H1 (cell line): ENCODE data around the gene PPP1R17. TPM values are rescaled to one million over a fixed set of nuclear protein-coding genes. Genes with fewer than 3 reads are reported as not detected.
A peak's percentile ranks its signal among the peaks of the same experiment; 100 is the strongest.

Source experiments
- CTCF ChIA-PET: fragments of 300-600 bp; sonication (Branson Sonifier 250); formaldehyde crosslinking; loops from one replicate; lab custom pipeline; 2021; ENCODE audit not compliant: partially characterized antibody; lab: Charles Lee
- POLR2A ChIA-PET: fragments of 300-600 bp; sonication (Branson Sonifier 250); formaldehyde crosslinking; loops from one replicate; lab custom pipeline; 2021; ENCODE audit warnings: inconsistent platforms; ENCODE audit not compliant: partially characterized antibody; lab: Charles Lee
- DNase-seq, 2 experiments: peaks; one replicate each; pipeline versions ENCODE4 v3.0.0 to v3.0.0-alpha.2; 2010 to 2022; ENCODE audit warnings: low spot score in 2 of 2, low read depth in 1 of 2, mixed read lengths in 1 of 2
- FAIRE-seq: peaks from 2 replicates; lab custom pipeline; 2011; peaks lifted over from hg19 to GRCh38; lab: Jason Lieb, UNC
- H2AFZ ChIP-seq: 2 replicates; pipeline ENCODE4 v1.8.1; 2012; ENCODE audit warnings: low read length, inconsistent platforms
- H2AK5ac ChIP-seq: 2 replicates; pipeline ENCODE4 v1.6.1; 2013; ENCODE audit warnings: low read depth, low read length
- H2BK120ac ChIP-seq: replicated peaks from 2 replicates; pipeline ENCODE3; 2013; ENCODE audit warnings: low read depth, low read length, inconsistent platforms
- H2BK12ac ChIP-seq: 2 replicates; pipeline ENCODE4 v1.6.1; 2013; ENCODE audit warnings: low read depth, low read length
- H2BK15ac ChIP-seq: 2 replicates; pipeline ENCODE4 v1.6.1; 2013; ENCODE audit warnings: low read length
- H2BK20ac ChIP-seq: 2 replicates; pipeline ENCODE4 v1.6.1; 2013; ENCODE audit warnings: low read length
- H2BK5ac ChIP-seq: 2 replicates; pipeline ENCODE4 v1.6.1; 2013; ENCODE audit warnings: low read depth, low read length
- H3K14ac ChIP-seq: 2 replicates; pipeline ENCODE4 v1.6.1; 2013; ENCODE audit warnings: inconsistent platforms; ENCODE audit not compliant: insufficient read length
- H3K18ac ChIP-seq: 2 replicates; pipeline ENCODE4 v1.6.1; 2013; ENCODE audit warnings: low read length; ENCODE audit errors: extremely low read depth
- H3K23ac ChIP-seq: 2 replicates; pipeline ENCODE4 v1.6.1; 2013; ENCODE audit warnings: inconsistent platforms; ENCODE audit not compliant: insufficient read length
- H3K23me2 ChIP-seq: 2 replicates; pipeline ENCODE4 v1.6.1; 2013; ENCODE audit warnings: low read depth, low read length
- H3K27ac ChIP-seq: 2 replicates; pipeline ENCODE4 v1.6.1; 2011; ENCODE audit warnings: low read depth, low read length, inconsistent platforms
- H3K27me3 ChIP-seq, 4 experiments: replicated peaks in 1 of 4; 1 replicate in 1 of 4; 2 replicates in 3 of 4; pipeline versions ENCODE4 v1.6.1 to v1.8.1; 2011 to 2013; ENCODE audit warnings: low read length in 3 of 4, mild to moderate bottlenecking in 3 of 4, inconsistent platforms in 2 of 4, mixed read lengths in 2 of 4, moderate library complexity in 1 of 4; ENCODE audit not compliant: control insufficient read depth in 3 of 4, insufficient read depth in 3 of 4; ENCODE audit errors: extremely low read depth in 1 of 4
- H3K36me3 ChIP-seq, 4 experiments: 2 replicates each; pipeline versions ENCODE4 v1.6.1 to v1.8.1; 2011 to 2013; ENCODE audit warnings: mild to moderate bottlenecking in 4 of 4, low read length in 3 of 4, moderate library complexity in 2 of 4, control low read depth in 1 of 4, inconsistent platforms in 1 of 4; ENCODE audit not compliant: insufficient read depth in 4 of 4, control insufficient read depth in 2 of 4
- H3K4ac ChIP-seq: replicated peaks from 2 replicates; pipeline ENCODE3; 2013; ENCODE audit warnings: low read length, low read depth, mixed read lengths, inconsistent platforms; ENCODE audit not compliant: insufficient read length
- H3K4me1 ChIP-seq, 4 experiments: replicated peaks in 1 of 4; 1 replicate in 1 of 4; 2 replicates in 3 of 4; pipeline versions ENCODE4 v1.6.1 to v1.8.1; 2011 to 2013; ENCODE audit warnings: low read length in 3 of 4, inconsistent platforms in 2 of 4, mixed read lengths in 1 of 4; ENCODE audit not compliant: insufficient read depth in 4 of 4, control insufficient read depth in 3 of 4
- H3K4me2 ChIP-seq, 2 experiments: 2 replicates each; pipeline versions ENCODE4 v1.6.1 to v1.8.1; 2011 to 2013; ENCODE audit warnings: low read depth in 2 of 2, low read length in 2 of 2, control low read depth in 1 of 2, inconsistent platforms in 1 of 2, mild to moderate bottlenecking in 1 of 2; ENCODE audit not compliant: insufficient read depth in 1 of 2
- H3K4me3 ChIP-seq, 4 experiments: fragments of 200-600, 300-600 bp in 1 of 4; sonication (generic), shearing (Covaris generic), sonication (Bioruptor Twin) in 1 of 4; 2 replicates each; pipeline versions ENCODE4 v1.5.1 to v1.8.1; 2011 to 2016; ENCODE audit warnings: low read length in 4 of 4, low read depth in 3 of 4, control low read depth in 2 of 4, inconsistent platforms in 2 of 4, mild to moderate bottlenecking in 2 of 4, mixed read lengths in 1 of 4, moderate library complexity in 1 of 4; ENCODE audit not compliant: insufficient read depth in 2 of 4; ENCODE audit errors: extremely low read depth in 1 of 4
- H3K56ac ChIP-seq: replicated peaks from 2 replicates; pipeline ENCODE3; 2013; ENCODE audit warnings: low read depth, mild to moderate bottlenecking, mixed read lengths, low read length, inconsistent platforms; ENCODE audit not compliant: insufficient read length
- H3K79me1 ChIP-seq: 2 replicates; pipeline ENCODE4 v1.6.1; 2013; ENCODE audit warnings: low read depth, low read length, control low read depth
- H3K79me2 ChIP-seq, 2 experiments: 2 replicates each; pipeline versions ENCODE4 v1.6.1 to v1.8.1; 2012 to 2013; ENCODE audit warnings: low read length in 2 of 2, mild to moderate bottlenecking in 2 of 2, inconsistent platforms in 1 of 2; ENCODE audit not compliant: insufficient read depth in 2 of 2, control insufficient read depth in 1 of 2
- H3K9ac ChIP-seq, 4 experiments: replicated peaks in 1 of 4; 1 replicate in 1 of 4; 2 replicates in 3 of 4; pipeline versions ENCODE4 v1.6.1 to v1.8.1; 2011 to 2013; ENCODE audit warnings: low read depth in 3 of 4, low read length in 3 of 4, control low read depth in 2 of 4, mild to moderate bottlenecking in 2 of 4, moderate library complexity in 2 of 4, inconsistent platforms in 1 of 4; ENCODE audit errors: extremely low read depth in 1 of 4
- H3K9me3 ChIP-seq, 2 experiments: 2 replicates each; pipeline versions ENCODE4 v1.6.1 to v1.8.1; 2012 to 2013; ENCODE audit warnings: mild to moderate bottlenecking in 2 of 2, moderate library complexity in 2 of 2, control low read depth in 1 of 2, inconsistent platforms in 1 of 2, low read depth in 1 of 2, low read length in 1 of 2, mixed read lengths in 1 of 2; ENCODE audit not compliant: insufficient read depth in 2 of 2
- H4K20me1 ChIP-seq, 2 experiments: replicated peaks in 1 of 2; 2 replicates each; pipeline versions ENCODE3 to v1.8.1; 2011 to 2013; ENCODE audit warnings: inconsistent platforms in 2 of 2, low read length in 2 of 2, mild to moderate bottlenecking in 1 of 2; ENCODE audit not compliant: insufficient read depth in 2 of 2, control insufficient read depth in 1 of 2
- H4K5ac ChIP-seq: 2 replicates; pipeline ENCODE4 v1.6.1; 2013; ENCODE audit warnings: low read length, low read depth, mixed read lengths, inconsistent platforms; ENCODE audit not compliant: insufficient read length
- H4K8ac ChIP-seq: 2 replicates; pipeline ENCODE4 v1.8.0; 2013; ENCODE audit warnings: mild to moderate bottlenecking, moderate library complexity, low read length, inconsistent platforms; ENCODE audit not compliant: insufficient read depth; ENCODE audit errors: extremely low read depth
- H4K91ac ChIP-seq: replicated peaks from 2 replicates; pipeline ENCODE3; 2013; ENCODE audit warnings: low read length, mixed read lengths, inconsistent platforms; ENCODE audit not compliant: insufficient read length
- CEBPB ChIP-seq: IDR thresholded peaks from 2 replicates; pipeline ENCODE4 v1.6.1; 2012; ENCODE audit warnings: low read depth, low read length
- POLR2AphosphoS5 ChIP-seq: IDR thresholded peaks from 2 replicates; pipeline ENCODE4 v1.6.1; 2011; ENCODE audit warnings: low read depth, low read length
- RBBP5 ChIP-seq: IDR thresholded peaks from 2 replicates; pipeline ENCODE4 v1.7.1; 2012; ENCODE audit warnings: low read depth, mild to moderate bottlenecking, inconsistent platforms, low read length, moderate library complexity, borderline replicate concordance
- WGBS, 2 experiments: shearing (Covaris generic) in 1 of 2; methylation state at CpG; one replicate each; pipeline versions ENCODE4 v1.1.6 to v1.1.7; 2013 to 2015; ENCODE audit warnings: low lambda C conversion rate in 2 of 2, mixed read lengths in 2 of 2, inconsistent platforms in 1 of 2, low coverage in 1 of 2, missing lambda C conversion rate in 1 of 2; ENCODE audit not compliant: insufficient replicate concordance in 2 of 2, insufficient coverage in 1 of 2, insufficient read length in 1 of 2; ENCODE audit errors: extremely low coverage in 1 of 2, missing lambda C conversion rate in 1 of 2; 5-methylcytosine and 5-hydroxymethylcytosine counted together
- polyA plus RNA-seq, 7 experiments: library from polyadenylated mRNA; depleted of rRNA in 3 of 7; stranded (reverse) in 5 of 7; unstranded in 2 of 7; fragments of >200 nt in 5 of 7; fragments of 200-250 nt in 2 of 7; gene quantifications; 1 replicate in 5 of 7; 2 replicates in 1 of 7; 4 replicates in 1 of 7; pipeline versions ENCODE4 v1.2.1 to v1.2.3, GENCODE V29; 2011 to 2013; ENCODE audit warnings: missing spikeins in 2 of 7, mixed read lengths in 2 of 7
- total RNA-seq: library from RNA; stranded (reverse); fragmentation: NEBNext Ultra II Directional; extraction: Animal tissue kit (Norgen Biotek cat#: 25700); gene quantifications from 2 replicates; pipeline ENCODE4 v1.2.1, GENCODE V29; 2021

Gene PPP1R17
- total and polyA plus RNA-seq, 2 of the 8 experiments (the other 6 are each of a cell fraction or from before 2014, with no cell fraction given), result 1.5 to 2.5 TPM

DNA sequence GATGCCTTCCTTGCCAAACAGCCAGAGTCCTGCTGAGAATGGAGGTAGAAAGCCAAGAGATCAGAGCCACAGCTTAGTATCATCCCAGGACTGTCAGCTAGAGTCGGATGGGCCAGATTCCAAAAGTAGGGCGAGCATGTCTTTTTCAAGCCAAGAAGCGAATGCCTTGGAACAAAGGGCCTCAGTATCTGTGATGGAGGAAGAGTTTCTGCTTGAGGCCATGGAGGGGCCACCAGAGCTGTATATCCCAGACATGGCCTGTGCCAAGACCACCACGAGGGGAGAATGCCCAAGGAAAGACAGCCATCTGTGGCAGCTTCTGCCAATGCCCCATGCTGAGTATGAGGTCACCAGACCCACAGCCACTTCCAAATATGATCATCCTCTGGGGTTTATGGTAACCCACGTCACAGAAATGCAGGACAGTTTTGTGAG lies 44.3 kb upstream of the PPP1R17 start:
- Histone ChIP-seq H3K36me3 (no peaks in the 10 kb centered on the region), H4K91ac (no peak overlapping the region), H2BK120ac (no peak overlapping the region), H2AFZ (no peak overlapping the region), H3K23me2 (no peaks in the 10 kb centered on the region), H2BK5ac (no peak overlapping the region), H3K56ac (no peak overlapping the region), H3K4me1 (peaks cover 0 to 4% (median 1%) of the 10 kb centered on the region in 4 experiments; a peak in 3 of 7 replicates), H3K79me2 (no peaks in the 10 kb centered on the region), H3K4ac (no peak overlapping the region), H2AK5ac (0 out of 2 replicates have a peak overlapping the region, but pooled peaks have one; percentile 66), H2BK15ac (no peak overlapping the region), H3K14ac (no peak overlapping the region), H3K18ac (peak overlapping the region; percentile 38; the same call in 1 of the 2 replicates), H3K9ac (no peak overlapping the region), H3K4me3 (no peak overlapping the region), H3K4me2 (no peak overlapping the region), H4K20me1 (no peaks in the 10 kb centered on the region), H4K5ac (no peak overlapping the region), H3K79me1 (no peaks in the 10 kb centered on the region), H2BK20ac (no peak overlapping the region), H3K27ac (no peak overlapping the region), H3K23ac (no peak overlapping the region), H3K9me3 (no peaks in the 10 kb centered on the region; a peak in 1 of 4 replicates), H4K8ac (no peak overlapping the region), H3K27me3 (no peaks in the 10 kb centered on the region), H2BK12ac (no peak overlapping the region)
- no peak for TF ChIP-seq RBBP5
- no peak for TF ChIP-seq CEBPB
- no peak for TF ChIP-seq POLR2AphosphoS5
- DNase-seq, result no peak
- CTCF ChIA-PET, result interaction anchor here (0.8 to 3.9 kb wide), 7 partner anchors 10 to 508 kb away, joined by 3 to 15 read pairs (median 4); no protein-coding TSS in a partner anchor
- WGBS, 2 experiments, result 73% methylated on average over 5 of the region's 5 CpGs; no CpG with 5 or more reads in 1 of the 2 experiments
- no peak for FAIRE-seq
- POLR2A ChIA-PET, result interaction anchor here (0.7 kb wide), 1 partner anchor 90 kb away, joined by 3 read pairs; no protein-coding TSS in a partner anchor
